Gastroesophageal sphincter (tissue), 3 donors: ENCODE data around the gene CMC2.

Experiments
- CTCF ChIP-seq, 4 experiments: fragments of 200-600 bp in 2 of 4; fragments of 450-650 bp in 2 of 4; sonication (generic) in 1 of 4; IDR thresholded peaks; one replicate each; pipeline ENCODE4 v1.5.1; 2017 to 2019; ENCODE audit warnings: antibody characterized with exemption in 4 of 4, mild to moderate bottlenecking in 2 of 4, moderate library complexity in 2 of 4
- EP300 ChIP-seq: sonication (generic); formaldehyde crosslinking; IDR thresholded peaks from one replicate; pipeline ENCODE4 v1.6.1; 2017; ENCODE audit warnings: antibody characterized with exemption, mild to moderate bottlenecking
- POLR2A ChIP-seq, 2 donors: fragments of 450-650 bp; IDR thresholded peaks; one replicate each; pipeline ENCODE4 v1.6.1; 2017; ENCODE audit warnings: antibody characterized with exemption in 2 of 2, mild to moderate bottlenecking in 2 of 2, moderate library complexity in 1 of 2
- POLR2AphosphoS5 ChIP-seq: sonication (generic); formaldehyde crosslinking; IDR thresholded peaks from one replicate; pipeline ENCODE4 v1.6.1; 2017; ENCODE audit warnings: antibody characterized with exemption

DNA sequence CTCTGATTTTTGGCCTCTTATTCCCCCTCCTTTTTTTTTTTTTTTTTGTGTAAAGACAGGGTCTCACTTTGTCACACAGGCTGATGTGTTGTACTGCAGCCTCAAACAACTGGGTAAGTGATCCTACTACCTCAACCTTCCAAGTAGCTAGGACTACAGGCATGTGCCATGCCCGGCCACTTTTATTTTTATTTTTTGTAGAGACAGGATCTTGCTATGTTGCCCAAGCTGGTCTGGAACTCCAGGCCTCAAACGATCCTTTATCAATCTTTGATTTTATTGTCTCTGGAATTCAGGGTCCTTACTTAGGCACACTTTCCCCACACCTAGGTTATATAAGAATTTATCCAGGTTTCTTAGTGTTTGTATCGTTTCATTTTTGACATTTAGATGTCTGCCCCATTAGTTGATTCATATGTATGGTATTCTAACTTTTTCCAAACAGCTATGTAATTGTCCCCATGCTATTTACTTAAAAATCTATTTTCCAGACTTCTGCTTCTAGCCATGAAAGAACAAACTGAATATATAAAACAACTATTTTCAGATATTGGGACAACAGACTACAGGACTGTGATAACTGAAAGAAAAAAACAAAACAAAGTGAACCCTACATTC, 13.9 kb downstream of the CMC2 start:
- TF ChIP-seq CTCF (IDR thresholded peaks at IDR 0.05) (no peak), POLR2AphosphoS5 (no peak), POLR2A (IDR thresholded peaks at IDR 0.05) (no peak), EP300 (no peak)
